HG02981 (cell line): ENCODE data around the gene AP1G2.

ENCODE experiments used
- ATAC-seq: cut with Tn5 transposase; IDR thresholded peaks from one replicate; pipeline ENCODE4 v1.9.1; 2021; ENCODE audit warnings: mild to moderate bottlenecking, moderate library complexity; ENCODE audit not compliant: unreplicated experiment

Gene AP1G2

GRCh38 chr14:23520899-23521533 is 46.6 kb downstream of the AP1G2 start:
- no peak for ATAC-seq

- no peak for ATAC-seq
These were observed 48.9 kb downstream of the AP1G2 start for GRCh38 chr14:23518709-23519108.

GRCh38 chr14:23517650-23518326 is 49.8 kb downstream of the AP1G2 start:
- no peak for ATAC-seq

- no peak for ATAC-seq
These were observed 53.0 kb downstream of the AP1G2 start for GRCh38 chr14:23514644-23514957.

- ATAC-seq: no peak
These were observed 53.6 kb downstream of the AP1G2 start for GRCh38 chr14:23513818-23514643.

GRCh38 chr14:23513005-23513817 is 54.4 kb downstream of the AP1G2 start:
- no peak for ATAC-seq

- no peak for ATAC-seq
These were observed 55.4 kb downstream of the AP1G2 start for GRCh38 chr14:23512156-23512555.
